Measurements from ENCODE around the gene ATAD5.
"Not testable (repeated sequence)": the region's sequence is repeated elsewhere in the genome, so short reads cannot be mapped to it uniquely, and the experiment has no call there.

ATAD5 gene

GRCh38 chr17:30917050-30917449 is 85.3 kb downstream of the ATAD5 start:
- no peak for FAIRE-seq

GRCh38 chr17:30920282-30920681 is 88.5 kb downstream of the ATAD5 start:
- FAIRE-seq = no peak

GRCh38 chr17:30920683-30921543 is 89.1 kb downstream of the ATAD5 start:
- no peak for FAIRE-seq

- FAIRE-seq = no peak
Observed at GRCh38 chr17:30921544-30922196, 89.9 kb downstream of the ATAD5 start, which contains the start of gene ADAP2. ADAP2 (plus strand) TSS chr17:30921945; CDS start chr17:30922015, 70 bp downstream.

- FAIRE-seq = no peak
Observed at GRCh38 chr17:30922235-30923030, 90.7 kb downstream of the ATAD5 start.

GRCh38 chr17:30924341-30924740 is 92.6 kb downstream of the ATAD5 start:
- FAIRE-seq = no peak

GRCh38 chr17:30926516-30926915 is 94.8 kb downstream of the ATAD5 start:
- FAIRE-seq = no peak

GRCh38 chr17:30927756-30928155 is 96.0 kb downstream of the ATAD5 start:
- no peak for FAIRE-seq

GRCh38 chr17:30928584-30928983 is 96.8 kb downstream of the ATAD5 start:
- FAIRE-seq = no peak

GRCh38 chr17:30929081-30929633 is 97.4 kb downstream of the ATAD5 start:
- no peak for FAIRE-seq

GRCh38 chr17:30929861-30930260 is 98.1 kb downstream of the ATAD5 start:
- not testable (repeated sequence) for FAIRE-seq

- FAIRE-seq = no peak
Observed at GRCh38 chr17:30930495-30930894, 98.7 kb downstream of the ATAD5 start.

- FAIRE-seq = not testable (repeated sequence)
Observed at GRCh38 chr17:30931582-30931981, 99.8 kb downstream of the ATAD5 start.

GRCh38 chr17:30933966-30934365 is 102.2 kb downstream of the ATAD5 start:
- FAIRE-seq = no peak

GRCh38 chr17:30939051-30939689 is 107.4 kb downstream of the ATAD5 start:
- FAIRE-seq = no peak

GRCh38 chr17:30942308-30943079 is 110.7 kb downstream of the ATAD5 start:
- FAIRE-seq = no peak
